ENCODE measurements around the gene CREBBP. TPM values are rescaled to one million over a fixed set of nuclear protein-coding genes. Genes with fewer than 3 reads are reported as not detected.

The CREBBP gene
- total and polyA plus RNA-seq, 9 of the 15 experiments (the other 6 are each of a cell fraction or from before 2014, with no cell fraction given) = 0.70 to 24.8 (median 5.6) TPM

- 0 out of 6 replicates have a peak, but pooled peaks of 2 of the 3 experiments have one; percentile 6 to 19 for TF ChIP-seq CTCF (IDR thresholded peaks at IDR 0.05 in 2 of 3, conservative IDR thresholded peaks at IDR 0.05 in 1 of 3; ENCODE audit: insufficient read depth in 2 of 3, low read depth in 1 of 3, low read length in 3 of 3)
These were observed 16.9 kb downstream of the CREBBP start (continued) for GRCh38 chr16:3863587-3863986.

GRCh38 chr16:3861808-3862451 is 18.6 kb downstream of the CREBBP start:
- POLR2A ChIA-PET = interaction anchor here (1.5 to 7.7 kb wide), 2 partner anchors 11 to 14 kb away, joined by 7 to 86 read pairs; no protein-coding TSS in a partner anchor
- Histone ChIP-seq H3K79me2 (ENCODE audit: control insufficient read depth, insufficient read depth, low read length) (peaks cover 95% of the 10 kb centered on the region), H3K9ac (ENCODE audit: insufficient read depth in 1 of 2, low read depth in 2 of 2, low read length in 2 of 2) (peak overlapping the region; percentile 35 to 73; a peak in 2 of 4 replicates), H3K36me3 (ENCODE audit: control insufficient read depth, insufficient read depth, low read length) (no peaks in the 10 kb centered on the region), H3K27ac (ENCODE audit: extremely low read depth, low read depth, low read length) (peak overlapping the region; percentile 33; the same call in 2 of the 3 replicates), H3K9me1 (ENCODE audit: control insufficient read depth, insufficient read depth, low read length) (peaks cover 5% of the 10 kb centered on the region), H3K9me3 (replicated peaks; ENCODE audit: control insufficient read depth, insufficient read depth, low read depth, low read length) (no peaks in the 10 kb centered on the region), H2AFZ (ENCODE audit: low read depth, low read length) (peak overlapping the region; percentile 54), H4K20me1 (replicated peaks; ENCODE audit: control insufficient read depth, insufficient read depth, low read length) (peaks cover 21% of the 10 kb centered on the region), H3K4me2 (ENCODE audit: insufficient read depth, low read length) (peak overlapping the region; percentile 69), H3K4me1 (replicated peaks in 1 of 2; ENCODE audit: control insufficient read depth in 2 of 2, insufficient read depth in 2 of 2, low read length in 2 of 2) (peaks cover 25 to 27% of the 10 kb centered on the region in 2 experiments), H3K27me3 (ENCODE audit: control insufficient read depth in 2 of 2, insufficient read depth in 2 of 2, low read length in 2 of 2) (no peaks in the 10 kb centered on the region), H3K4me3 (no peak overlapping the region)
- intact Hi-C loops (cut with micrococcal nuclease) (no loop called here), in situ Hi-C loops (cut with MboI) (no loop called here)
- BruUV-seq (replicated peaks) = no TSS peak
- ATAC-seq (peak; percentile 93), DNase-seq (ENCODE audit: extremely low read depth in 1 of 4, low spot score in 3 of 4) (peak; percentile 38 to 78 (median 56)), FAIRE-seq (no peak)
- WGBS (ENCODE audit: insufficient coverage, low coverage, missing lambda C conversion rate) = 25% methylated on average over 12 of the region's 12 CpGs
- CTCF ChIA-PET (ENCODE audit: low intra/inter-chr PET ratio) = no interaction called here
- TF ChIP-seq, protein P1, sequence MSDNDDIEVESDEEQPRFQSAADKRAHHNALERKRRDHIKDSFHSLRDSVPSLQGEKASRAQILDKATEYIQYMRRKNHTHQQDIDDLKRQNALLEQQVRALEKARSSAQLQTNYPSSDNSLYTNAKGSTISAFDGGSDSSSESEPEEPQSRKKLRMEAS (CRISPR knock-in tag; IDR thresholded peaks at IDR 0.05) = no peak
- TF ChIP-seq ZNF444 (CRISPR knock-in tag; IDR thresholded peaks at IDR 0.05) = no peak
- no peak for TF ChIP-seq POLR3A (IDR thresholded peaks at IDR 0.05; ENCODE audit: borderline replicate concordance, extremely low read depth, insufficient read depth, insufficient read length)
- no peak for TF ChIP-seq TBL1XR1 (IDR thresholded peaks at IDR 0.05; ENCODE audit: low read length in 2 of 2)
- TF ChIP-seq, protein P2, sequence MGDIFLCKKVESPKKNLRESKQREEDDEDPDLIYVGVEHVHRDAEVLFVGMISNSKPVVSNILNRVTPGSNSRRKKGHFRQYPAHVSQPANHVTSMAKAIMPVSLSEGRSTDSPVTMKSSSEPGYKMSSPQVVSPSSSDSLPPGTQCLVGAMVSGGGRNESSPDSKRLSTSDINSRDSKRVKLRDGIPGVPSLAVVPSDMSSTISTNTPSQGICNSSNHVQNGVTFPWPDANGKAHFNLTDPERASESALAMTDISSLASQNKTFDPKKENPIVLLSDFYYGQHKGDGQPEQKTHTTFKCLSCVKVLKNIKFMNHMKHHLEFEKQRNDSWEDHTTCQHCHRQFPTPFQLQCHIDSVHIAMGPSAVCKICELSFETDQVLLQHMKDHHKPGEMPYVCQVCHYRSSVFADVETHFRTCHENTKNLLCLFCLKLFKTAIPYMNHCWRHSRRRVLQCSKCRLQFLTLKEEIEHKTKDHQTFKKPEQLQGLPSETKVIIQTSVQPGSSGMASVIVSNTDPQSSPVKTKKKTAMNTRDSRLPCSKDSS (IDR thresholded peaks at IDR 0.05; ENCODE audit: low read depth, partially characterized antibody) = no peak
- no peak for TF ChIP-seq ZNF197 (CRISPR knock-in tag; IDR thresholded peaks at IDR 0.05; ENCODE audit: low read depth)
- no peak for TF ChIP-seq IFI16 (CRISPR knock-in tag; IDR thresholded peaks at IDR 0.05)
- no peak for TF ChIP-seq TSHZ1 (CRISPR knock-in tag; IDR thresholded peaks at IDR 0.05)
- TF ChIP-seq BMI1 (IDR thresholded peaks at IDR 0.05; ENCODE audit: low read length) = no peak
- TF ChIP-seq NFIX (CRISPR knock-in tag; IDR thresholded peaks at IDR 0.05; ENCODE audit: low read depth) = no peak
- TF ChIP-seq ARID2 (IDR thresholded peaks at IDR 0.05) = no peak

All from K562 (cell line).